HG03442 (cell line): ENCODE measurements around the gene HEY2.
"Not testable (repeated sequence)": the region's sequence is repeated elsewhere in the genome, so short reads cannot be mapped to it uniquely, and the experiment has no call there.

Source experiments
- ATAC-seq: cut with Tn5 transposase; IDR thresholded peaks from one replicate; pipeline ENCODE4 v1.9.1; 2021; ENCODE audit warnings: mild to moderate bottlenecking, moderate library complexity; ENCODE audit not compliant: unreplicated experiment

The HEY2 gene

GRCh38 chr6:125793863-125794262 lies 44.4 kb downstream of the HEY2 start:
- no peak for ATAC-seq

DNA sequence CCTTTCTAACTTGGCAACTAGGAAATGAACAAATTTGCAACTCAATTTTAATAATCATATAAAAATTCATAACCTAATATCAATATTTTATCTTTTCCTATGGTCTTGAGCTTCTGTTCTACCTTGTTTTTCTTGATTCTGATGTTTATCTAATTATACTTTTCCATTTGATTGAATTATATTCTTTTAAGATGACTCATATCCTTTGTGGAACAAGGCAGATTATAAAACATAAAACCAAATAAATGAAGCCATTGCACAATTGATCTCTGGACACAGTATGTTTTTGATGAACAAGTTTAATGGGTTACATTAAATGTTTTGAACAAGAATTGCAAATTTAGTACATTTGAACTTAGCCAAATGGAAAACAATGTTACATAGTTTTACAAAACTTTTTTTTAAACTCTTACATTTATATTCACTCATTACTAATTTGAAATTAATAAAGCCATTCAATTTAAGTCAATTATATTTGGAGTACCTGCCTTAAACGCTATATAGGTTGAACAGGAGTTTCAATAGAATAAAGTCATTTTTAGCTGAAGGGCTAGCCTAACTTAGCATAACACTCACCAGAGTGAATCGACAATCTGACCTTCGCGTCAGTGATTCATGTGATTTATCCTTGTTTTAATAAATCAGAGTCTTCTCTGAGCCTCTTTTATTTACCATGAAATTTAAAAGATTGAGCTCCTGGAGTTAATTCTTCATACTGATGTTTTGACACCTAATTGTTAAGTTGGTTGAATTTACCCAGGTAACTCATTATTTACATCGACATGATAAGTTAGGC lies 45.1 kb downstream of the HEY2 start:
- ATAC-seq = no peak

- ATAC-seq = no peak
Observed at GRCh38 chr6:125795301-125795700, 45.9 kb downstream of the HEY2 start.

DNA sequence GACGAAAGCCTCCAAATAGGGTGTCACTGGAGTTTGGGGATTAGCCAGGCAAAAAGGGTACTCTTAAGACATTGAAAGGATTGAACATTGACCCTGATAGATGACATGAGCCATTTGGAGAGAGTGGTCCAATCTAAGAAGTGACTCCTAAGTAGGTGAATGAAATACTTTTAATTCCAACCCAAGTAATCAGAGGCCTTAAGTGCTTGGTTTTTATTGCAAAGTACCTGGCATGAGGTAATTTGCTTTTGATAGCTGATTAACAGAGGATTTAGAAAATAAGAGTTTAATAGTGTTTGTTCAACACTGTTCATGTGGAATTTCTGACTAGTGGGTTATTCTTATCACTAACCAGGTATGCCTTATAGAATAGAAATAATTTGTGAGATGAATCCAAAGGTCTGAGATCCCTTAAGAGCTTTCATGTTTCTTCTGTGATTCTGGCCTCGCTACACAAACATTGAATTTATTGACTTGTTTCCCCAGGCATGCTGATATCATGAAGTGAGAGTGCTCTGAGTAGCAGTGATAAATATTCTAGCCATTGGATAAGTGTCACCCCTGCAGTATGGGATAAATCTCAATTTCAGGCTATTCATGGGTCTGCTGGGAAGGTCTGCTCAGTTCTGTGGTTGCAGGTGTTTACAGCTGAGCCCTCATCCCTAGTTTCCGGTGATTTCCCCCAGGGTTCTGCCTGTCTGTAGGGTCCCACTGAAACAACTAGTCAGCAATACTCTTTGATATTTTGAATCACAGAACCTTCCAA lies 47.9 kb downstream of the HEY2 start:
- no peak for ATAC-seq

- ATAC-seq = no peak
Observed at GRCh38 chr6:125797886-125798444, 48.5 kb downstream of the HEY2 start.

DNA sequence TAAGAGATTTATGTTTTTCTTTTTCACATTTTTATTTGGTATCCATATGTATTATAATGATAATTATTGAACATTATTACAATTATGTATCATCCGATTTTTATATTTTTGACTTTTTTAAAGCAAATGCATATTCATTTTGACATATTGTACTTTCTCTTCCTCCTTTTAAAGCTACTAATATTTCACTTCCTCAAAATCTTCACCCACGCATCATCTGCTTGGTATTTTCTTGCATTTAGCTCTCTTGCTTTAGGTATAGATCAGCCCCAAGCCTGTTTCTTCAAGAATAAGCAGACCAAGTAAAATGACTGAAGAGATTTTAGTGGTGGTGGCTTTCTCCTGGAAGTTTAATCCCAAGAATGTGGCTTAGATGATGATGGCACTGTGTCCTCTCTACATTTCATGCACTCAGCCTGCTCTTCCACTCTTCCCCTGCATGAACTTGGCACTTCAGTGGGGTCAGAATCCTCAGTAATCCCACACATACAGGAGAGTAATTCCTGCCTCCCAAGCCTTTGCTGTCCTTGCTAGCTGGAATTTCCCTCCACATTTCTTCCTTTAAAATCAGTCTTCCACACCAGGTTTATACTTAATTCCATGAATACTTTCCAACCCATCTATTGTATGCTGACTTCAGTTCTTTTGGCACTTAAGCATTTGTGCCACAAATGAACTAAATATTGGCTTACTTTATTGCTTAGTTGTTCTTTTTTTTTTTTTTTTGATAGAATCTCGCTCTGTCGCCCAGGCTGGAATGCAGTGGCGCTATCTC lies 49.5 kb downstream of the HEY2 start:
- peak; percentile 85 for ATAC-seq

DNA sequence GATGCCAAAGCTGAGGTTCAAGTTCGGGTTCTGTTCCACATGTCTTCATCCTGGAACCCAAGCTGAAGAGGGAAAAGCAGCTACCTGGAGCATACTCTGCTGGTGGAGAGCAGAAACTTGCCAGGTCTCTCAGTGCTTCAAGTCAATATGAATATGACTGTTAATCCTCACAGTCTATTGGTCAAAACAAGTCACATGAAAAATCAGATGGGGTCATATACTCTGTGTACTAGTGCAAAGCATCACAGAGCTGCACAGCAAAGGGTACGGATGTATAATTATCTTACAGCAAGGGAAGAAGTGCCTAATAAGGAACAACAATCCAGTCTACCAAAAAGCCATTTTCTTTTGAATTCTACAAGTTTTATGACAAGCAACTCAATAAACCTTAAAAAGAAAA lies 53.0 kb downstream of the HEY2 start:
- no peak for ATAC-seq

DNA sequence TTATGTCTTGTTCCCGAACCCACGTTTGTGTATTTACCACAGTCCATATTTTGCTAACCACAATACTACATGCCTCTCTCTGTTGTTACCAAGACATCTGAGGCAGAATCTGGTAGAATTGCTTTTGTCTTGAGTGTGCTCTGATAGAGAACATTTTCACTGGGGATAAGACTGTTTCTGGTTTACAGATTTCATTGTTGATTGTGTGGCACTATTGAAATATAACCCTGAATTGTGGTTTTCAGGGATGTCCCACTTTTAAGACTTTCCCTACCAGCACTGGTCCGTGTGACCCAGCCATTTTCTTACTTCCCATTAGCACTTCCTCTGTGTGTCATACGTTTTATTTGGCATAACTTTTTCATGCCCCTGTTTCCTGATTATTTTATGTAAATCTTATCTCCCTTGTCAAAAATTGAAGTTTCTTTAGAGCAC lies 53.5 kb downstream of the HEY2 start:
- ATAC-seq = peak; percentile 20

GRCh38 chr6:125804264-125804663 lies 54.8 kb downstream of the HEY2 start:
- peak; percentile 57 for ATAC-seq

DNA sequence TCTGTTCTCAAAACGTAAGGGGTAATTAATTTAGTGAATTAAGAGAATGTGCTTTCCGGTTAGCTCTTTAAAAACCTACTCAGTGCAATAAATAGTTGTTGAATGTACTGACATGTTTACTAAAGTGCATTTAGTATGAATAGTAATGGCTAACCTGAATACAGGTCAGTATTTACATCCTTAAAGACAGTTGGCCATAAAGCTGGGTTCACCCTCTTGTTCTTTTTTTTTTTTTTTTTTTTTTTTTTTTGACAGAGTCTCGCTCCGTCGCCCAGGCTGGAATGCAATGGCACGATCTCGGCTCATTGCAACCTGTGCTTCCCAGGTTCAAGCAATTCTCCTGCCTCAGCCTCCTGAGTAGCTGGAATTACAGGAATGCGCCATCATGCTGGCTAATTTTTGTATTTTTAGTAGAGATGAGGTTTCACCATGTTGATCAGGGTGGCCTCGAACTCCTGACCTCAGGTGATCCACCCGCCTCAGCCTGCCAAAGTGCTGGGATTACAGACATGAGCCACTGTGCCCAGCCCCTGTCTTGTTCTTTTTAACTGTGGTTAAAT lies 55.5 kb downstream of the HEY2 start:
- not testable (repeated sequence) for ATAC-seq

DNA sequence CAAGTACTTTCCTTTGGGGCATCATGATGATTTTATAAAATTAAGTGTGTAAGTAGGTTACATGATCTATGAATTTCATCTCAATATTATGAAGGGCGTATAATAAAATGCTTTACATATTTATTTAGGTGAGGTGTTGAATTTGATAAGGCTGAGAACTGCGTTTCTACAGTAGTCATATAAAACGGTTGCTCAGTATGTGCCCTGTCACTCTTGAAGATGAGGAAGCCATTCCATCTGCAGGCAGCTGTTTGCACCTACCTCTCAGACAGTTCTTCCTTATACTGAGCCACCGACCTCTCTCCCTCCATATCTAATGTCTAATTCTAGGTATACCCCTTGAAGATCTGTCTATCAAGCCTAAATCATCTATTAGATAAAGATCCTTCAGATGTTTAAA lies 57.4 kb downstream of the HEY2 start:
- ATAC-seq = no peak

DNA sequence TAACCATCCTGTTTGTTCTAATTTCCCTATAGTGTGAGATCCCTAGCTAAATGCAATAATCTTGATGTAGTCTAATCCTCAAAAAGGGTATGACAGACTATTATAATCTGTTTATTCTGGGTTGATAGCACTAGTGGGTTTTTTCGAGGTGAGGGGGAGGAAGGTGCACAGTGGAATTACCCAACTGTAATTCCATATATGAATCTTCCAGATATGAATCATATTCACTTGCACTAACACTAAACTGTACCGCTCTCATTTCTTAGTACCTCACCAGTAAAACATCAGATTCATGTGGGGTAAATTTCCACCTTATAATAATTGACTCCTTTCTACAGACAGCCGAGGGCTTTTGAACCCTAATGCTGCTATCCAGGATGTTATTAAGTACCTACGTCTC lies 57.9 kb downstream of the HEY2 start:
- ATAC-seq = peak; percentile 44

DNA sequence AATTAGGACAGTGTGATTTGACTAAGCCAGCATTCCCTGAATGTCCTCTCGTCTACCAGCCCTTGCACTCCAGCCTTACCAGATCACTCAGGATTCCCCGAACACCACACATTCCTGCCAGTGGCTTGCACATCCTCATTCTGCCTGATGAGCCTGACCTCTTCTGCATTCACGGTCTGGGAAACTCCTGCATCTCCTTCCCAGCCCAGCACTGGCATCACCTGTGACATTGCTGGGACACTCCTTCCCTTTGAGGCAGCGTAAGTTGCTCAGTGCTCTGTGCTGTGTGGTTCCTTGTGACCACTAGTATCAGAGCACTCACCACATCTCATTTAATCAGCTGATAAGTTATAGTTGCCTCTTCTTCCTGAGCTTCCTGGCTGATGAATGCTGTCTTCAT lies 58.6 kb downstream of the HEY2 start:
- ATAC-seq = no peak

- ATAC-seq = no peak
Observed at GRCh38 chr6:125808591-125808990, 59.2 kb downstream of the HEY2 start.

DNA sequence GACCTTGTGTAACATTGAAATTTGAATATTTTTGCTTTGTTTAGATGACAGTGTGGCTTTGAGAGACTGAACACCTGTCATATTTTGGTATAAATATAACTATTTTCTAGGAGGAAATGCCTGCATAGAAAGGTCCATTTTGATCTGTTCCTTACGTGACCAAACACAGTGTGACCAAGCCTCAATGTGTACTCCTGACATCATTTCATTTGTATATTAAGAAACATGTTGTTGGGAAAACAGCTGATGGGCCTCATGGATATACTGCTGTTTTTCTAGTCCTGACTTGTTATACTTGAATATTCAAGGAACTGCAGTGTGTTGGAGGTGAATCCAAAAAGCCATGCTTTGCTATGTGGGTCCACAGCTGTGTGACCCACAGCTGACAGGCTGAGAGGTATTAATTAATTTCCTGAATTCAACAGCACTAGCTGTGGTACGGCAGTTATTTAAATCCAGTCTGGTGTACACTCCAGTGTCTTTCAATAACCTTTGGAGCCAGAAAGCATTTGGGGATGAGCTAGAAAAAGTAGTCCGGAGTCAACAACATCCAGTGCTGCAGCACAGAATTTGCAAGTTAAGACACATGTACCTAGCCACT lies 60.2 kb downstream of the HEY2 start:
- no peak for ATAC-seq

DNA sequence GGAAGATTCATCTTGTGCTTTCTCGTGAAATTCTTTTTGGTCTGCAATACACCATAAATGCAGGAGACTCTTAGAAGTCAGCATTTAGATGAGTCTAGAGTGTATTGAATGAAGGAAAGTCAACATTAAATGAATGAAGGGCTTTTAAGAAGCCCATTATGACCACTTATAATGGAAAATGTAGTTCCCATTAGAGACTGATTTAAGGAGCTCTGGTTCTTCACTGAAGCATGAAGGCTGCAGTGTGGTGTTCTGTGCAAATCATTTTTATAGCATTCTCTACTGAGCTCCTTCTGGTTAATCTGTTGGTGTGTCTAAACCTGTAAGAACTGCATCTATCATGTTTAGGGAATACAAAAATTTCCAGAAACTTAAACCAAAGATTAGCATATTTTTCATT lies 61.0 kb downstream of the HEY2 start:
- no peak for ATAC-seq
